Activated naive CD8-positive, alpha-beta T cell (primary cell): ENCODE data around the gene RFX8.

Experiments
- H3K27ac Mint-ChIP-seq: one replicate; pipeline ENCODE4 v1.8.0; 2021; ENCODE audit warnings: mixed read lengths
- H3K27me3 Mint-ChIP-seq: one replicate; pipeline ENCODE4 v1.8.0; 2021; ENCODE audit warnings: mixed read lengths
- H3K36me3 Mint-ChIP-seq: one replicate; pipeline ENCODE4 v1.8.0; 2021; ENCODE audit warnings: mixed read lengths
- H3K4me1 Mint-ChIP-seq: one replicate; pipeline ENCODE4 v1.8.0; 2021; ENCODE audit warnings: low read depth, mixed read lengths
- H3K4me3 Mint-ChIP-seq: one replicate; pipeline ENCODE4 v1.8.0; 2021; ENCODE audit warnings: mild to moderate bottlenecking, mixed read lengths
- H3K9me3 Mint-ChIP-seq: one replicate; pipeline ENCODE4 v1.8.0; 2021; ENCODE audit warnings: low read depth, mixed read lengths

Gene RFX8

GRCh38 chr2:101372792-101373191, 102.1 kb downstream of the RFX8 start:
- H3K4me3 Mint-ChIP-seq, result no peak overlapping the region
- H3K27ac Mint-ChIP-seq, result no peak overlapping the region
- peaks cover 3% of the 10 kb centered on the region for H3K4me1 Mint-ChIP-seq
- peaks cover 2% of the 10 kb centered on the region for H3K36me3 Mint-ChIP-seq
- H3K9me3 Mint-ChIP-seq, result no peaks in the 10 kb centered on the region
- H3K27me3 Mint-ChIP-seq, result no peaks in the 10 kb centered on the region

DNA sequence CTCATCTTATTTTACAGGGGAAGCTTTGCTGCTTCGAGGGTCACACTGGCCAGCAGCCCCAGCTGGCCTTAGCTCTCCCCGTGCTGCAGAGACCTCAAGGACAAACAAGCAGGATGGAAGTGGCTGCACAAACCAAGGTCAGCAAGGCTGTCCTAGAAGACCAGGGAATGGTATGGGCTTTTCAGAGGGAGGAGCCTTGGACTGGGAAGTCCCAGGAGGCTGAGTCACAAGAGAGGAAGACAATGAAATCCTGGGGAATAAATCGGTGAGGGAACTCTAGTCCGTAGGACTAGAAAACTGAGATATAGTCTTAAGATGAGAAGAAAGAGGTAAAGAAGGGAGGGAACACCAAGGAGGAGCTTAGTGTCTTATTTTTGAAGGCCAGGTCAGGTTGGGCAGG, 103.3 kb downstream of the RFX8 start:
- peaks cover 2% of the 10 kb centered on the region for H3K36me3 Mint-ChIP-seq
- H3K27ac Mint-ChIP-seq, result no peak overlapping the region
- H3K27me3 Mint-ChIP-seq, result no peaks in the 10 kb centered on the region
- H3K4me3 Mint-ChIP-seq, result no peak overlapping the region
- peaks cover 3% of the 10 kb centered on the region for H3K4me1 Mint-ChIP-seq
- no peaks in the 10 kb centered on the region for H3K9me3 Mint-ChIP-seq

GRCh38 chr2:101369100-101369499, 105.8 kb downstream of the RFX8 start:
- Mint-ChIP-seq H3K27ac (no peak overlapping the region), H3K9me3 (no peaks in the 10 kb centered on the region), H3K4me3 (no peak overlapping the region), H3K4me1 (no peaks in the 10 kb centered on the region), H3K27me3 (no peaks in the 10 kb centered on the region), H3K36me3 (peaks cover 2% of the 10 kb centered on the region)

DNA sequence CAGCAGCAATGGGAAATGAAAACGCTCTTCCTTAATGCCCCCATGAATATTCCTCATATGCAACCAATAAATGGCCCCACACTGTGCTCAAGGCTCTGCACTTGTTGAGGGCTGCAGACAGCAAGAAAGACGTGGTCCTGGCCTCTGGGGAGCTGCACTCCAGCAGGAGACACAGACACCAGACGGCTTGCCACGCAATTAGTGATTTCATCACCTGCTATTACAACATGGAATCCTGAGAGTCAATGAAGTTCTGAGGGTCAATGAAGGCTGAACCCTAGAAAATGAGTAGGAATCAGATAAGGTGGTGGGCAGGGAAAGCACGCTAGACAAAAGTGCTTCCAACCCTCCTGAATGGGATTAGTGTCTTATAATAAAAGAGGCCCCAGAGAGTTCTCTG, 106.5 kb downstream of the RFX8 start:
- peaks cover 2% of the 10 kb centered on the region for H3K36me3 Mint-ChIP-seq
- no peak overlapping the region for H3K4me3 Mint-ChIP-seq
- no peaks in the 10 kb centered on the region for H3K4me1 Mint-ChIP-seq
- H3K9me3 Mint-ChIP-seq, result no peaks in the 10 kb centered on the region
- H3K27ac Mint-ChIP-seq, result no peak overlapping the region
- H3K27me3 Mint-ChIP-seq, result no peaks in the 10 kb centered on the region

GRCh38 chr2:101367508-101367907, 107.4 kb downstream of the RFX8 start:
- Mint-ChIP-seq H3K4me3 (no peak overlapping the region), H3K9me3 (no peaks in the 10 kb centered on the region), H3K36me3 (no peaks in the 10 kb centered on the region), H3K4me1 (peaks cover 1% of the 10 kb centered on the region), H3K27me3 (no peaks in the 10 kb centered on the region), H3K27ac (no peak overlapping the region)

- H3K27ac Mint-ChIP-seq, result no peak overlapping the region
- no peaks in the 10 kb centered on the region for H3K36me3 Mint-ChIP-seq
- no peaks in the 10 kb centered on the region for H3K9me3 Mint-ChIP-seq
- peaks cover 21% of the 10 kb centered on the region for H3K4me1 Mint-ChIP-seq
- no peak overlapping the region for H3K4me3 Mint-ChIP-seq
- H3K27me3 Mint-ChIP-seq, result no peaks in the 10 kb centered on the region
These were observed 110.0 kb downstream of the RFX8 start for GRCh38 chr2:101364878-101365277.

- peaks cover 21% of the 10 kb centered on the region for H3K4me1 Mint-ChIP-seq
- no peaks in the 10 kb centered on the region for H3K36me3 Mint-ChIP-seq
- H3K4me3 Mint-ChIP-seq, result no peak overlapping the region
- no peaks in the 10 kb centered on the region for H3K9me3 Mint-ChIP-seq
- no peaks in the 10 kb centered on the region for H3K27me3 Mint-ChIP-seq
- no peak overlapping the region for H3K27ac Mint-ChIP-seq
These were observed 112.1 kb downstream of the RFX8 start for GRCh38 chr2:101362777-101363176.

DNA sequence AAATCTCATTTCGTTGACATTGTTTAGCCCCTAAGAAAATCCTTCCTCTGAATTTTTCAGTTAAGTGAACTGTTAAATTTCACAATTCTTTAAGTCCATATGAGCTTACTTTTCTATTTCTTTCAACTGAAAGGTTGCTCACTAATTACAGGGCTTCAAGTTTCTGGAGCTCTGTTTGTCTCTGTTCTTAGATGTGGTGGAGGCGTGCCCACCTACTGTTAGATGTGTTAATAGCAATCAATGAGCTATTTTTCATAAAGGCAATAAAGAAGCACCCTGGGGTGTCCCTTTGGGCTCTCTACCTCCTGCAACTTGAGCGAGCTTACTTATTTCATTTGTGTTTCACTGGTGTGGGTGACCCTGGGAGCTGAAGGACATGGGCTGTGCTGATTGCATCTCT, 112.6 kb downstream of the RFX8 start:
- Mint-ChIP-seq H3K27ac (no peak overlapping the region), H3K27me3 (no peaks in the 10 kb centered on the region), H3K9me3 (no peaks in the 10 kb centered on the region), H3K36me3 (no peaks in the 10 kb centered on the region), H3K4me1 (peaks cover 21% of the 10 kb centered on the region), H3K4me3 (no peak overlapping the region)

DNA sequence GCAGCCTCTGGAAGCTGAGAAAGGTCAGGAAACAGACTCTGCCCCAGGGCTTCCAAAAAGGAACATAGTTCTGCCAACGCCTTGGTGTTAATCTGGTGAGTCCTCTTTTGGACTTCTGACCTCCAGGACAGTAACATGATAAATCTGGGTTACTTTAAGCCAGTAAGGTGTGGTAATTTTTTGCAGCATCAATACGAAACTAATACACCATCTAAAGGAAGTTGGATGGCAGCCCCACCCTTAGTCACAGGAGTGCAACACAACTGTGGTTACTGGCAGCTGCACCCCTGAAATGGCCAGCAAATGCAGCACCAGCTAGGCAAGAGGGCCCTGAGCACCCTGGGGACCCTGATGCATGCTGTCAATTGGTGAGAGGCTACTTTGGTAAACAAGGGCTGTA, 113.4 kb downstream of the RFX8 start:
- Mint-ChIP-seq H3K9me3 (no peaks in the 10 kb centered on the region), H3K27me3 (no peaks in the 10 kb centered on the region), H3K27ac (no peak overlapping the region), H3K4me3 (no peak overlapping the region), H3K36me3 (no peaks in the 10 kb centered on the region), H3K4me1 (peaks cover 21% of the 10 kb centered on the region)

DNA sequence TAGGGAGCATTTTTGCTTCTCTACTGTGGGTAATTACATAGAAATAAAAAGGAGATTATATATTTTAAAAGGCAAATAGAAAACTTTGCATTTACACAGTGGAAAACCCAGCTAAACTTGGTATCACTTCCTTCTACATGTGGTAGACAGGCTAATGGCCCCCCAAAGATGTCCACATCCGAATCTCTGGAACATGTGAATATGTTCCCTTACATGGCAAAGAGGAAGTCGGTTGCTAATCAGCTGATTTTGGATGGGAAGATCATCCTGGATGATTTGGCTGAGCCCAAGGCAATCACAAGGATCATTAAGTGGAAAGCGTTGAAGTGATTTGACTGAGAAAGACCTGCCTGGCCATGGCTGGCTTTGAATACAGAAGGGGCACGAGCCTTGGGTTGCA, 113.8 kb downstream of the RFX8 start:
- H3K9me3 Mint-ChIP-seq, result no peaks in the 10 kb centered on the region
- H3K4me1 Mint-ChIP-seq, result peaks cover 21% of the 10 kb centered on the region
- H3K4me3 Mint-ChIP-seq, result no peak overlapping the region
- no peak overlapping the region for H3K27ac Mint-ChIP-seq
- no peaks in the 10 kb centered on the region for H3K36me3 Mint-ChIP-seq
- no peaks in the 10 kb centered on the region for H3K27me3 Mint-ChIP-seq

GRCh38 chr2:101360232-101360631, 114.7 kb downstream of the RFX8 start:
- Mint-ChIP-seq H3K27ac (no peak overlapping the region), H3K27me3 (peaks cover 2% of the 10 kb centered on the region), H3K4me3 (no peak overlapping the region), H3K4me1 (peaks cover 21% of the 10 kb centered on the region), H3K36me3 (no peaks in the 10 kb centered on the region), H3K9me3 (no peaks in the 10 kb centered on the region)

DNA sequence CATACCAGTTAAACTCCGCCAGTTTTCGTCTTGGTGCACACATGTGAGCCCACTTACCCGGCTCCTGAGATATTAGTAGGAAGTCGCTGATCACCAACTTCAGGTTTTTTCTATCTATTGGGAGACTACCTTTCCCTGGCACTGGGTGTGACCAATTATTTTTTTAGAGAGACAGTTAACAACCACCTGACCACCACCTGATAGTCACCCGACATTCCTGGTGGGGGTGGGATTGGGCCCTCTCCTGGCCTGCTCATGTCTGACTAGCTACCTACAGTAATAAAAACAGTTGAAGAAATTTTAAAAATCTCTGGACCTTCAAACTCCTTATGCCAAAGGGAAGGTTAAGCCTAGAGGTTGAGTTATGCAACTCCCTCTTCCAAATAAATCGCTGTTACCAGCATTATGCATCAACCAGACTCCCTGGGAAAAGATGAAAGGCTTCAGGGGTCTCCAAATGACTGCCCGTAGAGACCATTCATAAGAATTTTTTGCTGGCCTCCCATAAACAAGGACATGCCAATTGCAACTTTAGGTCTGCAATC, 115.4 kb downstream of the RFX8 start:
- peaks cover 21% of the 10 kb centered on the region for H3K4me1 Mint-ChIP-seq
- no peaks in the 10 kb centered on the region for H3K36me3 Mint-ChIP-seq
- H3K4me3 Mint-ChIP-seq, result no peak overlapping the region
- no peak overlapping the region for H3K27ac Mint-ChIP-seq
- no peaks in the 10 kb centered on the region for H3K9me3 Mint-ChIP-seq
- H3K27me3 Mint-ChIP-seq, result peaks cover 2% of the 10 kb centered on the region

- peaks cover 18% of the 10 kb centered on the region for H3K4me1 Mint-ChIP-seq
- no peak overlapping the region for H3K4me3 Mint-ChIP-seq
- no peak overlapping the region for H3K27ac Mint-ChIP-seq
- no peaks in the 10 kb centered on the region for H3K36me3 Mint-ChIP-seq
- peaks cover 2% of the 10 kb centered on the region for H3K27me3 Mint-ChIP-seq
- H3K9me3 Mint-ChIP-seq, result no peaks in the 10 kb centered on the region
These were observed 117.5 kb downstream of the RFX8 start for GRCh38 chr2:101357376-101357775.

DNA sequence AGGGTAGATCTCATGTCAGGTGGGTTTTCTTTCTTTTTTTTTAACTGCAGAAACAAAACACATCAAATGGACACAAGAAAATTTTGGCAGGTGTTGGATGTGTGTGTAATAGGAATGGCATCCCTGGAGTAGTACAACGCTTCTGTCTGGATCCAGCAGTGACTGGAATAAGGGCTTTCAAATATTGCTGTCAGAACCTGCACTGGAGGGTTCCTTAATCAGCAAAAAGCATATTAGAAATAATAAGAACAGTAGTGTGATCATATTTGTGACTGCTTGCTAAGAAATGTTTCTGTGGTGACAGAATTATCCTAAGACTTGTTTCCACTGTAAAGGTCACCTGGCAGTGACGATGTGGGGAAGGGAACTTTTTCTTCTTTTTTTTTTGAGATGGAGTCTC, 118.4 kb downstream of the RFX8 start:
- H3K36me3 Mint-ChIP-seq, result no peaks in the 10 kb centered on the region

DNA sequence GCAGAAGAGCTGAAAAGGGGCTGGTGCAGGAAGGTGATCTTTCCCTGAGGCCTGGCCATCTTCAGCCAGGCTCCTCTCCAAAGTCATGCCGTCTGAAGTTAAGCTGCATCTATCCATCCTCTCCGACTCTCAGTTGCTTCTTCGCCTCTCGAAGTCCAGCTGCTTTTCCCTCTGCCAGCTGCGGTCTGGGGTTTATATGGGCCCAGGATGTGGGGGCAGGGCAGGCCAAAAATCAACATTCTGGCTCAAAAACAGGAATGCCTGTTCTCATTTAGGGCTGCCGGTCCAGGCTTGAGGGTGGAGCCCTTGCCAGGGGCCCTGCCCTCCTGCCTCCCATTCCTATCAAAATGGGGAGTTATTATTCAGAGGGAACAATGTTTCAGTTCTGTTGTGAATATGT, 118.9 kb downstream of the RFX8 start:
- no peaks in the 10 kb centered on the region for H3K9me3 Mint-ChIP-seq
- H3K4me1 Mint-ChIP-seq, result peaks cover 5% of the 10 kb centered on the region
- peaks cover 2% of the 10 kb centered on the region for H3K27me3 Mint-ChIP-seq
- H3K4me3 Mint-ChIP-seq, result no peak overlapping the region
- H3K36me3 Mint-ChIP-seq, result no peaks in the 10 kb centered on the region
- no peak overlapping the region for H3K27ac Mint-ChIP-seq

More for the DNA sequence above, 118.4 kb downstream of the RFX8 start:
- no peaks in the 10 kb centered on the region for H3K9me3 Mint-ChIP-seq
- H3K27ac Mint-ChIP-seq, result no peak overlapping the region
- H3K4me3 Mint-ChIP-seq, result no peak overlapping the region
- H3K4me1 Mint-ChIP-seq, result peaks cover 10% of the 10 kb centered on the region
- H3K27me3 Mint-ChIP-seq, result peaks cover 2% of the 10 kb centered on the region

DNA sequence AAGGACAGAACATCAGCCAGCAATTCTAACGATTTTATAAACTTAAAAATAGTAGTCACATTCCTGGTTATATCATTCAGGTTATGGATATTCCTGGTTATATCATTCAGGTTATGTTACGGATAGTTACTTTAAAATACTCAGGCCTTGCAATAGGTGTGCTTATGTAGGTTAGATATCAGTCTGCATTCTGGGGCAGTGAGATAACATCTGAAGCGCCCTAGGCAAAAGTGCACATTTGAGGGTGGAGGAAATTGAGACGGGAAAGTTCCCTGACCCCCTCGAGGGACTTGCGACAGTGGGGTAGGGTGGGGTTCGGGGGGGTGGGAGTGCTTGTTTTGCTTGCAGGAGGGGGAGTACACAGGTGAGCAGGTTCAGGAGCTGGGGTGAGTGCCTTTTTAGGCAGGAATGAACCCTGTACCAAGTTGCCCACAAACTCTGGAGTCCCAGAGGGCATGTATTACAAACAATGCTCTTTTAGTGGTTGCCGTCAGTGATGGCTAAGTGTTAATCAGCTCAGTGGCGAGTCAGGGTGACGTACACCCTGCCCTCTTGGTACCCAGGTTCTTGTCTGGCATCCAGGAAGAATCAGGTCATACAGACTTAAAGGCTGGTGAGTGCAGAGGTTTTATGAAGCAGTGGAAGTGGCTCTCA, 119.4 kb downstream of the RFX8 start:
- no peak overlapping the region for H3K4me3 Mint-ChIP-seq

More for the DNA sequence above, 119.4 kb downstream of the RFX8 start:
- peaks cover 3% of the 10 kb centered on the region for H3K4me1 Mint-ChIP-seq
- no peak overlapping the region for H3K27ac Mint-ChIP-seq
- H3K27me3 Mint-ChIP-seq, result peaks cover 2% of the 10 kb centered on the region
- H3K9me3 Mint-ChIP-seq, result no peaks in the 10 kb centered on the region
- no peaks in the 10 kb centered on the region for H3K36me3 Mint-ChIP-seq
